HepG2 (cell line): ENCODE results near the gene ZC3H7B. TPM values are rescaled to one million over a fixed set of nuclear protein-coding genes. Genes with fewer than 3 reads are reported as not detected.

Source experiments
- ARNT ChIP-seq: fragments of 450-650 bp; IDR thresholded peaks from 2 replicates; pipeline ENCODE4 v1.6.1; 2017
- ISL2 ChIP-seq: sonication (generic); formaldehyde crosslinking; IDR thresholded peaks from 2 replicates; pipeline ENCODE4 v1.5.0; 2020; ENCODE audit warnings: missing genetic modification reagents
- MEIS2 ChIP-seq: sonication (generic); formaldehyde crosslinking; IDR thresholded peaks from 2 replicates; pipeline ENCODE4 v1.9.0; 2021; ENCODE audit warnings: mild to moderate bottlenecking, missing genetic modification reagents
- NCOA1 ChIP-seq: sonication (generic); formaldehyde crosslinking; IDR thresholded peaks from 2 replicates; pipeline ENCODE4 v1.9.0; 2021; ENCODE audit warnings: missing genetic modification reagents
- PATZ1 ChIP-seq: sonication (generic); formaldehyde crosslinking; IDR thresholded peaks from 2 replicates; pipeline ENCODE4 v1.4.0; 2020; ENCODE audit warnings: missing genetic modification reagents
- RARG ChIP-seq: sonication (generic); formaldehyde crosslinking; IDR thresholded peaks from 2 replicates; pipeline ENCODE4 v1.4.0; 2020; ENCODE audit warnings: low read depth, mild to moderate bottlenecking, missing genetic modification reagents
- RXRB ChIP-seq: IDR thresholded peaks from 2 replicates; pipeline ENCODE4 v1.6.1; 2016; ENCODE audit warnings: borderline replicate concordance, missing genetic modification reagents, missing compliant biosample characterization
- SP1 ChIP-seq, 2 experiments: fragments of 450-650 bp in 1 of 2; sonication (generic) in 1 of 2; formaldehyde crosslinking in 1 of 2; IDR thresholded peaks; 2 replicates each; pipeline versions ENCODE4 v1.4.0 to v1.6.1; 2016 to 2020; ENCODE audit warnings: missing genetic modification reagents in 1 of 2
- XRCC5 ChIP-seq: fragments of 200-400 bp; formaldehyde crosslinking; optimal IDR thresholded peaks from 2 replicates; pipeline ENCODE3; 2017; ENCODE audit warnings: mild to moderate bottlenecking, low read length
- ZNF430 ChIP-seq: sonication (generic); formaldehyde crosslinking; IDR thresholded peaks from 2 replicates; pipeline ENCODE4 v1.9.0; 2021; ENCODE audit warnings: mild to moderate bottlenecking, missing genetic modification reagents
- ZNF556 ChIP-seq: sonication (generic); formaldehyde crosslinking; IDR thresholded peaks from 2 replicates; pipeline ENCODE4 v1.4.0; 2020; ENCODE audit warnings: mild to moderate bottlenecking, missing genetic modification reagents, borderline replicate concordance
- ZNF563 ChIP-seq: sonication (generic); formaldehyde crosslinking; IDR thresholded peaks from 2 replicates; pipeline ENCODE4 v1.8.0; 2022; ENCODE audit warnings: mild to moderate bottlenecking, moderate library complexity, missing genetic modification reagents
- ZNF839 ChIP-seq: sonication (generic); formaldehyde crosslinking; IDR thresholded peaks from 2 replicates; pipeline ENCODE4 v1.4.0; 2020; ENCODE audit warnings: missing genetic modification reagents, mild to moderate bottlenecking, borderline replicate concordance
- polyA plus RNA-seq, 8 experiments: library from polyadenylated mRNA; depleted of rRNA in 3 of 8; stranded (reverse) in 7 of 8; unstranded in 1 of 8; fragments of >200 nt; fragmentation: Illumina TruSeq in 4 of 8; extraction: Trizol in 4 of 8; gene quantifications; 2 replicates each; pipeline versions ENCODE4 v1.2.1 to v1.2.3, GENCODE V29; 2011 to 2016; ENCODE audit warnings: low read depth in 4 of 8, missing spikeins in 1 of 8, mixed read lengths in 1 of 8; ENCODE audit not compliant: insufficient read depth in 1 of 8
- total RNA-seq, 5 experiments: library from RNA; depleted of rRNA; stranded (reverse); fragments of >200 nt; fragmentation: Illumina TruSeq; extraction: Trizol; gene quantifications; 2 replicates each; pipeline ENCODE4 v1.2.3, GENCODE V29; 2016; ENCODE audit warnings: low read depth in 1 of 5

ZC3H7B gene
- total and polyA plus RNA-seq, 2 of the 13 experiments (the other 11 are each of a cell fraction or from before 2014, with no cell fraction given), result 26.4 to 37.2 TPM

GRCh38 chr22:41403532-41404318 lies 102.4 kb downstream of the ZC3H7B start (continued):
- TF ChIP-seq ZNF563, result no peak
- peak; percentile 91; the same call in 1 of the 2 replicates for TF ChIP-seq ZNF839 (CRISPR knock-in tag)
- no peak for TF ChIP-seq ZNF430 (CRISPR knock-in tag)
- no peak for TF ChIP-seq ARNT
- TF ChIP-seq ZNF556 (CRISPR knock-in tag), result no peak
- no peak for TF ChIP-seq SP1 (IDR thresholded peaks at IDR 0.05)
- no peak for TF ChIP-seq SP1 (CRISPR knock-in tag; IDR thresholded peaks at IDR 0.05)
- no peak for TF ChIP-seq ISL2 (CRISPR knock-in tag)
- TF ChIP-seq PATZ1, result 0 out of 2 replicates have a peak, but pooled peaks have one; percentile 43
- TF ChIP-seq XRCC5, result peak; percentile 87
- TF ChIP-seq MEIS2 (CRISPR knock-in tag), result no peak
- TF ChIP-seq NCOA1, result no peak
- TF ChIP-seq RXRB (CRISPR knock-in tag), result peak; percentile 62; the same call in 1 of the 2 replicates
- TF ChIP-seq RARG (CRISPR knock-in tag), result no peak
